Common myeloid progenitor, CD34-positive (primary cell): ENCODE measurements around the gene SUFU.

ENCODE experiments used
- CTCF ChIA-PET: fragments of 350-600 bp; sonication (Branson Sonifier 250); formaldehyde crosslinking; loops from one replicate; lab custom pipeline; 2021; ENCODE audit warnings: antibody characterized with exemption; lab: Charles Lee
- POLR2A ChIA-PET: fragments of 350-600 bp; sonication (Branson Sonifier 250); formaldehyde crosslinking; loops from one replicate; lab custom pipeline; 2021; ENCODE audit warnings: antibody characterized with exemption; lab: Charles Lee
- DNase-seq, 3 donors: peaks; one replicate each; pipeline versions ENCODE4 v3.0.0 to v3.0.0-alpha.2; 2013
- H3K27ac ChIP-seq, 2 experiments: 1 replicate in 1 of 2; 2 replicates in 1 of 2; pipeline ENCODE4 v1.7.0; 2013; ENCODE audit warnings: inconsistent platforms in 2 of 2, low read length in 2 of 2, mild to moderate bottlenecking in 2 of 2, low read depth in 1 of 2, moderate library complexity in 1 of 2; ENCODE audit not compliant: severe bottlenecking in 2 of 2, insufficient read depth in 1 of 2, poor library complexity in 1 of 2
- H3K27me3 ChIP-seq, 5 experiments: replicated peaks in 2 of 5; 1 replicate in 3 of 5; 2 replicates in 2 of 5; pipeline versions ENCODE4 v1.6.1 to v1.7.0; 2013; ENCODE audit warnings: low read length in 4 of 5, mild to moderate bottlenecking in 2 of 5, moderate library complexity in 2 of 5, inconsistent platforms in 1 of 5; ENCODE audit not compliant: insufficient read depth in 5 of 5, control insufficient read depth in 4 of 5
- H3K36me3 ChIP-seq, 4 experiments: 1 replicate in 2 of 4; 2 replicates in 2 of 4; pipeline versions ENCODE4 v1.6.1 to v1.7.0; 2013; ENCODE audit warnings: low read length in 3 of 4, control low read depth in 1 of 4, mild to moderate bottlenecking in 1 of 4; ENCODE audit not compliant: control insufficient read depth in 4 of 4, insufficient read depth in 4 of 4
- H3K4me1 ChIP-seq, 4 experiments: 1 replicate in 3 of 4; 2 replicates in 1 of 4; pipeline versions ENCODE4 v1.6.1 to v1.7.1; 2013; ENCODE audit warnings: low read length in 3 of 4, mild to moderate bottlenecking in 3 of 4, control low read depth in 1 of 4, inconsistent platforms in 1 of 4, moderate library complexity in 1 of 4; ENCODE audit not compliant: control insufficient read depth in 4 of 4, insufficient read depth in 4 of 4; ENCODE audit errors: control extremely low read depth in 1 of 4
- H3K4me3 ChIP-seq, 7 experiments: 1 replicate in 4 of 7; 2 replicates in 3 of 7; pipeline versions ENCODE4 v1.5.1 to v1.7.0; 2013; ENCODE audit warnings: mild to moderate bottlenecking in 7 of 7, low read length in 6 of 7, moderate library complexity in 6 of 7, inconsistent platforms in 2 of 7, low read depth in 2 of 7, control low read depth in 1 of 7; ENCODE audit not compliant: insufficient read depth in 4 of 7, control insufficient read depth in 1 of 7; ENCODE audit errors: extremely low read depth in 1 of 7
- H3K9me3 ChIP-seq, 5 experiments: 1 replicate in 4 of 5; 2 replicates in 1 of 5; pipeline versions ENCODE4 v1.6.1 to v1.7.1; 2013; ENCODE audit warnings: low read length in 4 of 5, mild to moderate bottlenecking in 2 of 5, inconsistent platforms in 1 of 5, low read depth in 1 of 5, moderate library complexity in 1 of 5; ENCODE audit not compliant: control insufficient read depth in 4 of 5, insufficient read depth in 2 of 5; ENCODE audit errors: control extremely low read depth in 1 of 5
- WGBS: methylation state at CpG from one replicate; pipeline ENCODE4 v1.1.5; 2013; ENCODE audit not compliant: insufficient coverage; 5-methylcytosine and 5-hydroxymethylcytosine counted together

The SUFU gene

DNA sequence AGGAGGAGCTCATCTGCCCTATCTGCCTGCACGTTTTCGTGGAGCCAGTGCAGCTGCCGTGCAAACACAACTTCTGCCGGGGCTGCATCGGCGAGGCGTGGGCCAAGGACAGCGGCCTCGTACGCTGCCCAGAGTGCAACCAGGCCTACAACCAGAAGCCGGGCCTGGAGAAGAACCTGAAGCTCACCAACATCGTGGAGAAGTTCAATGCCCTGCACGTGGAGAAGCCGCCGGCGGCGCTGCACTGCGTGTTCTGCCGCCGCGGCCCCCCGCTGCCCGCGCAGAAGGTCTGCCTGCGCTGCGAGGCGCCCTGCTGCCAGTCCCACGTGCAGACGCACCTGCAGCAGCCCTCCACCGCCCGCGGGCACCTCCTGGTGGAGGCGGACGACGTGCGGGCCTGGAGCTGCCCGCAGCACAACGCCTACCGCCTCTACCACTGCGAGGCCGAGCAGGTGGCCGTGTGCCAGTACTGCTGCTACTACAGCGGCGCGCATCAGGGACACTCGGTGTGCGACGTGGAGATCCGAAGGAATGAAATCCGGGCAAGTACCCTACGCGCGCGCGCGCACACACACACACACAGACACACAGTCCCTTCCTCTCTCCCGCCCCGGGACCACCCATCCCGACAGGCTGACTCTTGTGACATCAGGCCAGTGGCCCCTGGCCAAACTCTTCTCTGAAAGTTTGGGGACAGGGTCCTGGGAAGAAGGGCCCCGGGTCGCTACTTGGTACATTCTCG lies 141.0 kb downstream of the SUFU start:
- Histone ChIP-seq H3K36me3 (peaks cover 0 to 15% (median 8%) of the 10 kb centered on the region in 4 experiments), H3K9me3 (no peaks in the 10 kb centered on the region), H3K27ac (peak overlapping the region; percentile 92 to 95), H3K4me3 (peak overlapping the region; percentile 70 to 91 (median 84)), H3K4me1 (peaks cover 5 to 63% (median 58%) of the 10 kb centered on the region in 4 experiments), H3K27me3 (no peaks in the 10 kb centered on the region)
- ChIA-PET POLR2A (interaction anchor here (0.6 to 3.2 kb wide), 15 partner anchors 15 to 322 kb away, joined by 3 to 24 read pairs (median 4); partner anchors contain the start of gene FBXL15), CTCF (interaction anchor here (0.6 to 3.4 kb wide), 25 partner anchors 10 to 213 kb away, joined by 3 to 18 read pairs (median 4); partner anchors contain the start of genes ACTR1A, CUEDC2 and SUFU)
- DNase-seq: peak; percentile 91 to 94 (median 91)
- 0% methylated on average over 49 of the region's 62 CpGs for WGBS

DNA sequence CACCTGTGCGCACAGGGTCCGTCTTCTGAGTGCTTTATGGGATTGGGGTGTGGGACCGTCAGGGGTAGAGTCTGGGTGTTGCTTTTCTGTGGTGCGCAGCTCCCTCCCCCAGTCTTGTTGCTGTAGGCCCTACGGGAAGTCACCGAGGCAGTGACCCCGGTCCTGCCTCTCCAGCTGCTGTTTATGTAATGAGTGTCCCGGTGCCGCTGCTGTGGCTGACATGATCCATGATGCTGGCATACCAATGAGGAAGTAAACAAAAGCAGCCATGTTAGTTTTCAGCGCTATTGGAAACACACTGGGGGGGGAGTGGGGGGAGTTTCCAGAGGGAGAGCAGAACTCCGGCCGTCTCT lies 141.6 kb downstream of the SUFU start:
- H3K4me1 ChIP-seq: peaks cover 5 to 69% (median 64%) of the 10 kb centered on the region in 4 experiments
- no peaks in the 10 kb centered on the region for H3K9me3 ChIP-seq
- 0% methylated on average over 12 of the region's 12 CpGs for WGBS
- H3K36me3 ChIP-seq: peaks cover 0 to 15% (median 8%) of the 10 kb centered on the region in 4 experiments
- POLR2A ChIA-PET: interaction anchor here (0.5 to 3.2 kb wide), 13 partner anchors 11 to 225 kb away, joined by 3 to 24 read pairs (median 5); partner anchors contain the start of gene FBXL15
- peak overlapping the region; percentile 92 to 95 for H3K27ac ChIP-seq
- DNase-seq: peak in 2 of 3 donors; percentile 83 to 88
- no peaks in the 10 kb centered on the region for H3K27me3 ChIP-seq
- CTCF ChIA-PET: interaction anchor here (0.6 to 3.4 kb wide), 19 partner anchors 10 to 213 kb away, joined by 3 to 18 read pairs (median 6); partner anchors contain the start of genes ACTR1A, CUEDC2 and SUFU
- H3K4me3 ChIP-seq: peak overlapping the region; percentile 70 to 91 (median 84)

DNA sequence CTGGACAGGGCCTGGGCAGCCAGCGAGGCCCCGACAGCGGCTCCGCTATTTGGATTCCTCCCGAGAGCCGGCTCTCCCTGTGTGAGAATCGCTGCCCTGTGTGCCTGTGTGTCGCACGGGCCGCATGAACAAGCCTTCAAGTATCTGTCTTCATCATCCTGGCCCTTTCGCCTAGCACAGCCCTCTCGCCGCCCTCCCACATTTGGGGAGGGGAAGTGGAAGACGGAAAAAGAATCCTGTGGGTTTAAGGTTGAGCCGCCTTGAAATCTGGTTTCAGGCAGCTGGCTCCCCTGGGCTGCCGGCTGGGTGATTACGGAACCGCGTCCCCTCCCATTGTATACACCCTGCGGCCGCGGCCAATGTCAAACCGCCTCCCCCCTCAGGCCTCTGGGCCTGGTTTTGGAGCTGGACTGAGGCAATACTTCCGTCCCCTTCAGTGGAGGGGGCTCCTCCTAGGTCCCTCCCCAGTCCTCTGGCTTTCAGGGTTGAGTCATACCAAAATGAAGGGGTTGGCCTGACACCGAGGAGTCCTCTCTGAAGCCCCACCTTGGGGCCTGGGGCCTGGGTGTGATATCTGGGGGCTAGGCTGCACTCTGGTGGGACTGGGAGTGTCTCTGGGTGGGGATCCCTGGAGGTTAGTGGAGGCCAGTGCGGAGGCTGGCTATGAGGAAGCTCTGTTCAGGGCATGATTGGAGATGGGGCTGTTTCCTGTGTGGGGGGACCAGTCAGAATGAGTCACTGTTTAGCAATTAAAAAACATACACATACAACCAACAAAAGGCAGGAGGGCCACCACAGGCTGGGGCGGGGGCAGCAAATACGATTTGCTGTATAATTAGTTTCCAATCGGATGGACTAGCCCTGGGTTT lies 142.2 kb downstream of the SUFU start:
- H3K4me1 ChIP-seq: peaks cover 5 to 75% (median 70%) of the 10 kb centered on the region in 4 experiments
- peak overlapping the region; percentile 92 to 95 for H3K27ac ChIP-seq
- ChIA-PET CTCF (interaction anchor here (0.7 to 3.4 kb wide), 14 partner anchors 9 to 147 kb away, joined by 3 to 18 read pairs (median 6); partner anchors contain the start of genes ACTR1A and SUFU), POLR2A (interaction anchor here (0.5 to 3.2 kb wide), 11 partner anchors 11 to 141 kb away, joined by 3 to 24 read pairs (median 5); no protein-coding TSS in a partner anchor)
- peaks cover 0 to 15% (median 10%) of the 10 kb centered on the region in 4 experiments for H3K36me3 ChIP-seq
- peak; percentile 92 to 98 (median 97) for DNase-seq
- peak overlapping the region; percentile 70 to 91 (median 84) for H3K4me3 ChIP-seq
- WGBS: under 1% methylated on average over 13 of the region's 29 CpGs
- no peaks in the 10 kb centered on the region for H3K27me3 ChIP-seq
- H3K9me3 ChIP-seq: no peaks in the 10 kb centered on the region

DNA sequence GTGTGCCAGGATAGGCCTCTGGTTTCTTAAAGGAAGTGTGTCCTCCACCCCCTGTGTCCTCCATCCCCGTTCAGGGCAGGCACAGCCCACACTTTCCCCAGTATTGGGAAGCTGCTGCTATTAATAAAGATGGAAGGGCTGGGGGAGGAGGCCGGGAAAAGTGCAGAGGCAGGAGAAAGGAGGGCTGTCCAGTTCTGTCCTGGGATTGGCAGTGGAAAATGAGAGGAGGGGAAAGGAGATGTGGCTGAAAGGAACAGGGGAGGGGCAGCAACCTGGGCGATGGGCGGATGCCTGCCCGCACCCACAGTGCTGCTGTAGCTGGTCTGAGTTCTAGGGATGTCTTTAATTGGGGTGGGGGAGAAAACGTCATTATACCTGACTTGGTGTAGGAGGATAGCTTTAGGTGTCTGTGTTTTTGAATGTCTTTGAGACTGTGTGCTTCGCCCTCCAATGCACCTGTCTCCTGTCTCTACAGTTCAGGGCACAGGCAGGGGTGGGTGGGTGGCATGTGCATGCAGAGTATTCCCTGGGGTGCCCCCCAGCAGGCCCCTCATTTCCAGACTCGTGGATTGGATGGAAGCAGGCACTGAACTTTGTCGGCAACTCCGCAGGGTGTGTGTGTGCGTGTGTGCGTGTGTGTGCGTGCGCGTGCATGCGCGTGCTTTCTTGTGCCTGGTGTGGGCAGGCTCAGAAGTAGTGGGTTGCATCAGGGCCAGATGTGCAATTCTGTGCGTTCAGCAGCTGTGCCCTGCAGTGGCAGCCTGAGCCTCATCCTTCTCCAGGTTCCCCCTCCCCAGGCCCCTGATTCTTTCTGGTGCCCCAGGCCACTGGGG lies 143.1 kb downstream of the SUFU start:
- H3K27ac ChIP-seq: peak overlapping the region; percentile 92 to 95
- WGBS: 21% methylated on average over 15 of the region's 18 CpGs
- peak in 2 of 3 donors; percentile 48 to 62 for DNase-seq

DNA sequence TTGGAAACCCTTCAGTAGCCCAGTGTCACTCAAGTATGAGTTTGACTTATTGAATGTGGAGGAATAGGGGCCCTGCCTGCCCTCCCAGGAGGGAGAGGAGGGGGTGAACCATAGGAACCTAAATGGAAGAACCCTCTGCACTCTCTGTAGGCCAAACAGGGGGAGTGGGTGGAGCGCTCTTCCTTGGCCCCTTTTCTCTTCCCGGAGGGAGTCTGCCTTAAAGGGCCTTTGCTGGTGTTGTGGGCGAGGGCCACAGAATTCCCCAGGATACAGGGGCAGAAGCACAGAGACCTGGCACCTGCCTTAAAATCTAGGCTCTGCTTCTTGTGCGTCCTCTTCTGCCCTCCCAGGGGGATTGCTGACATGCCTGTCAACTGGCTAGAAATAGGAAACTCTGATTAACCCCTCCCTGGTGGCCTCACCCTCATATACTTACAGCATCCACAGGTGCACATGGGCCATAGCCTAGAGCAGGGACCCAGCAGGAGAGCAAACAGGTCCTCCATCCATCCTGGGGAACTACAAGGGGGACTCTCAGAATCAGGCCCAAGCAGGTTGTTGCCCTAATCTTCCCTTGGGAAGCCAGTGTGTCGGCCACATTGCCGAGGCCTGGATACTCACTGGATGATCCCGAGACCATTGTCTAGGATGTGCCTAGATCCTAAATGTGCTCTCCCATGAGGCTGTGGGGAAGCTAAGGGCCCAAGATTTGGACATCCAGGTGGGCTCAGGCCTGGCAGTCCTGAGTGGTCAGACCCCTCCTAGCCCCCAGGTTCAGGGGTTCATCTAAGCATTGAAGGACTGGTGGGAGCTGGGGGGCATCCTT lies 143.9 kb downstream of the SUFU start:
- no peak overlapping the region for H3K27ac ChIP-seq
- WGBS: 63% methylated on average over 4 of the region's 7 CpGs
- peaks cover 5 to 85% (median 83%) of the 10 kb centered on the region in 4 experiments for H3K4me1 ChIP-seq
- CTCF ChIA-PET: interaction anchor here (2.8 to 4.4 kb wide), 2 partner anchors 14 to 30 kb away, joined by 18 to 22 read pairs; no protein-coding TSS in a partner anchor
- H3K9me3 ChIP-seq: no peaks in the 10 kb centered on the region
- peaks cover 0 to 20% (median 13%) of the 10 kb centered on the region in 4 experiments for H3K36me3 ChIP-seq
- H3K4me3 ChIP-seq: peak overlapping the region in 6 of 7 experiments; percentile 79 to 91 (median 86)
- no peak for DNase-seq
- POLR2A ChIA-PET: interaction anchor here (1.6 kb wide), 1 partner anchor 22 kb away, joined by 5 read pairs; no protein-coding TSS in a partner anchor
- H3K27me3 ChIP-seq: no peaks in the 10 kb centered on the region

More for the DNA sequence above, 143.1 kb downstream of the SUFU start:
- Histone ChIP-seq H3K27me3 (no peaks in the 10 kb centered on the region), H3K4me1 (peaks cover 5 to 78% (median 76%) of the 10 kb centered on the region in 4 experiments), H3K9me3 (no peaks in the 10 kb centered on the region), H3K4me3 (peak overlapping the region in 6 of 7 experiments; percentile 79 to 91 (median 86)), H3K36me3 (peaks cover 0 to 20% (median 10%) of the 10 kb centered on the region in 4 experiments)
- POLR2A ChIA-PET: interaction anchor here (1.4 to 3.2 kb wide), 7 partner anchors 10 to 63 kb away, joined by 4 to 24 read pairs (median 5); no protein-coding TSS in a partner anchor
- CTCF ChIA-PET: interaction anchor here (0.5 to 3.4 kb wide), 9 partner anchors 8 to 138 kb away, joined by 3 to 18 read pairs (median 3); no protein-coding TSS in a partner anchor
